Measurements from ENCODE around the gene P3H3.
"Not testable (repeated sequence)": the region's sequence is repeated elsewhere in the genome, so short reads cannot be mapped to it uniquely, and the experiment has no call there.

Gene P3H3

GRCh38 chr12:6883252-6883651, 55.0 kb downstream of the P3H3 start:
- Histone ChIP-seq H3K36me3 (ENCODE audit: control insufficient read depth, insufficient read depth, low read length) (peaks cover 15% of the 10 kb centered on the region), H3K4me3 (ENCODE audit: extremely low read depth, insufficient read depth, low read length, poor library complexity, severe bottlenecking) (no peak overlapping the region), H3K9me3 (ENCODE audit: control insufficient read depth, low read length) (no peaks in the 10 kb centered on the region), H3K27ac (ENCODE audit: low read depth, low read length, severe bottlenecking) (no peak overlapping the region), H3K4me1 (ENCODE audit: control insufficient read depth, insufficient read depth, low read length, poor library complexity, severe bottlenecking) (no peaks in the 10 kb centered on the region)
- WGBS, 2 experiments (ENCODE audit: insufficient coverage in 2 of 2) = 91 to 100% methylated on average over 2 to 5 of the region's 5 CpGs

- Histone ChIP-seq H3K36me3 (ENCODE audit: control insufficient read depth, insufficient read depth, low read length) (peaks cover 15% of the 10 kb centered on the region), H3K9me3 (ENCODE audit: control insufficient read depth, low read length) (no peaks in the 10 kb centered on the region), H3K4me3 (ENCODE audit: extremely low read depth, insufficient read depth, low read length, poor library complexity, severe bottlenecking) (no peak overlapping the region), H3K27ac (ENCODE audit: low read depth, low read length, severe bottlenecking) (no peak overlapping the region), H3K4me1 (ENCODE audit: control insufficient read depth, insufficient read depth, low read length, poor library complexity, severe bottlenecking) (no peaks in the 10 kb centered on the region)
- 94 to 97% methylated on average over 10 to 11 of the region's 11 CpGs for WGBS, 2 experiments (ENCODE audit: insufficient coverage in 2 of 2)
These were observed 55.5 kb downstream of the P3H3 start for GRCh38 chr12:6883683-6884082.

- H3K4me1 ChIP-seq (ENCODE audit: control insufficient read depth, insufficient read depth, low read length, poor library complexity, severe bottlenecking) = no peaks in the 10 kb centered on the region
- H3K27ac ChIP-seq (ENCODE audit: low read depth, low read length, severe bottlenecking) = no peak overlapping the region
- H3K4me3 ChIP-seq (ENCODE audit: extremely low read depth, insufficient read depth, low read length, poor library complexity, severe bottlenecking) = no peak overlapping the region
- H3K9me3 ChIP-seq (ENCODE audit: control insufficient read depth, low read length) = no peaks in the 10 kb centered on the region
- WGBS, 2 experiments (ENCODE audit: insufficient coverage in 2 of 2) = 81 to 83% methylated on average over 19 to 22 of the region's 22 CpGs
- H3K36me3 ChIP-seq (ENCODE audit: control insufficient read depth, insufficient read depth, low read length) = peaks cover 15% of the 10 kb centered on the region
These were observed 56.3 kb downstream of the P3H3 start for GRCh38 chr12:6884539-6884938.

- H3K36me3 ChIP-seq (ENCODE audit: control insufficient read depth, insufficient read depth, low read length) = peaks cover 15% of the 10 kb centered on the region
- 0 to 76% methylated on average over 1 to 5 of the region's 15 CpGs for WGBS, 2 experiments (ENCODE audit: insufficient coverage in 2 of 2)
- H3K4me3 ChIP-seq (ENCODE audit: extremely low read depth, insufficient read depth, low read length, poor library complexity, severe bottlenecking); H3K9me3 ChIP-seq (ENCODE audit: control insufficient read depth, low read length); H3K4me1 ChIP-seq (ENCODE audit: control insufficient read depth, insufficient read depth, low read length, poor library complexity, severe bottlenecking); H3K27ac ChIP-seq (ENCODE audit: low read depth, low read length, severe bottlenecking): not testable (repeated sequence)
These were observed 58.2 kb downstream of the P3H3 start for GRCh38 chr12:6886206-6886999.

- Histone ChIP-seq H3K27ac (ENCODE audit: low read depth, low read length, severe bottlenecking) (no peak overlapping the region), H3K9me3 (ENCODE audit: control insufficient read depth, low read length) (no peaks in the 10 kb centered on the region), H3K36me3 (ENCODE audit: control insufficient read depth, insufficient read depth, low read length) (peaks cover 15% of the 10 kb centered on the region), H3K4me1 (ENCODE audit: control insufficient read depth, insufficient read depth, low read length, poor library complexity, severe bottlenecking) (peaks cover 10% of the 10 kb centered on the region), H3K4me3 (ENCODE audit: extremely low read depth, insufficient read depth, low read length, poor library complexity, severe bottlenecking) (no peak overlapping the region)
- 97 to 98% methylated on average over 6 to 7 of the region's 8 CpGs for WGBS, 2 experiments (ENCODE audit: insufficient coverage in 2 of 2)
These were observed 59.3 kb downstream of the P3H3 start for GRCh38 chr12:6887460-6887859.

GRCh38 chr12:6888360-6888759, 60.2 kb downstream of the P3H3 start:
- Histone ChIP-seq H3K4me1 (ENCODE audit: control insufficient read depth, insufficient read depth, low read length, poor library complexity, severe bottlenecking) (peaks cover 10% of the 10 kb centered on the region), H3K9me3 (ENCODE audit: control insufficient read depth, low read length) (no peaks in the 10 kb centered on the region), H3K36me3 (ENCODE audit: control insufficient read depth, insufficient read depth, low read length) (peaks cover 15% of the 10 kb centered on the region), H3K27ac (ENCODE audit: low read depth, low read length, severe bottlenecking) (no peak overlapping the region), H3K4me3 (ENCODE audit: extremely low read depth, insufficient read depth, low read length, poor library complexity, severe bottlenecking) (no peak overlapping the region)
- 86 to 100% methylated on average over 2 of the region's 2 CpGs for WGBS, 2 experiments (ENCODE audit: insufficient coverage in 2 of 2)

- H3K4me3 ChIP-seq (ENCODE audit: extremely low read depth, insufficient read depth, low read length, poor library complexity, severe bottlenecking); H3K27ac ChIP-seq (ENCODE audit: low read depth, low read length, severe bottlenecking); H3K9me3 ChIP-seq (ENCODE audit: control insufficient read depth, low read length): not testable (repeated sequence)
- Histone ChIP-seq H3K4me1 (ENCODE audit: control insufficient read depth, insufficient read depth, low read length, poor library complexity, severe bottlenecking) (peaks cover 10% of the 10 kb centered on the region), H3K36me3 (ENCODE audit: control insufficient read depth, insufficient read depth, low read length) (peaks cover 13% of the 10 kb centered on the region)
- 58 to 100% methylated on average over 3 to 4 of the region's 7 CpGs for WGBS, 2 experiments (ENCODE audit: insufficient coverage in 2 of 2)
These were observed 60.6 kb downstream of the P3H3 start for GRCh38 chr12:6888794-6889193.
